ENCODE data around the gene MEX3D. TPM values are rescaled to one million over a fixed set of nuclear protein-coding genes. Genes with fewer than 3 reads are reported as not detected.

Gene MEX3D
- total RNA-seq, 4 donors from 2014 or later = 20.8 to 100 (median 27.8) TPM

DNA sequence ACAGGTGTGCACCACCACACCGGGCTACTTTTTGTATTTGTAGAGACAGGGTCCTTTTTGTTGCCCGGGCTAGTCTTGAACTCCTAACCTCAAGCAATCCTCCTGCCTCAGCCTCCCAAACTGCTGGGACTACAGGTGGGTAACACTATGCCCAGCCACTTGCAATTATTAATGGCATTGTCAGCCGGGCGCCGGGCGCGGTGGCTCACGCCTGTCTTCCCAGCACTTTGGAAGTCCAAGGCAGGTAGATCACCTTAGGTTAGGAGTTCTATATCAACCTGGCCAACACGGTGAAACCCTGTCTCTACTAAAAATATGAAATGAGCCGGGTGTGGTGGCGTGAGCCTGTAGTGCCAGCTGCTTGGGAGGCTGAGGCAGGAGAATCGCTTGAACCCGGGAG, 2.7 kb upstream of the MEX3D start:
- in situ Hi-C loops (cut with MboI; ENCODE audit: low pct_ligation_motif_present in 1 of 4, low pct_unique_long_range_greater_than_20kb in 1 of 4, low sequenced_read_pairs in 3 of 4) (no loop called here), intact Hi-C loops (cut with DNase I; ENCODE audit: low total_unique reads) (no loop called here)
- Histone ChIP-seq H3K4me1 (peaks cover 1 to 24% (median 17%) of the 10 kb centered on the region in 4 donors), H3K9me3 (no peaks in the 10 kb centered on the region), H3K27me3 (peaks cover 7% of the 10 kb centered on the region), H3K4me3 (no peak overlapping the region), H3K27ac (no peak overlapping the region), H3K36me3 (no peaks in the 10 kb centered on the region)
- 92 to 94% methylated on average over 3 to 13 of the region's 13 CpGs for WGBS, 2 donors (ENCODE audit: low coverage in 1 of 2)
- TF ChIP-seq POLR2AphosphoS5 (IDR thresholded peaks at IDR 0.05) (no peak), POLR2A (IDR thresholded peaks at IDR 0.05) (no peak), EP300 (IDR thresholded peaks at IDR 0.05; ENCODE audit: low read depth) (no peak)
- TF ChIP-seq, protein P1, sequence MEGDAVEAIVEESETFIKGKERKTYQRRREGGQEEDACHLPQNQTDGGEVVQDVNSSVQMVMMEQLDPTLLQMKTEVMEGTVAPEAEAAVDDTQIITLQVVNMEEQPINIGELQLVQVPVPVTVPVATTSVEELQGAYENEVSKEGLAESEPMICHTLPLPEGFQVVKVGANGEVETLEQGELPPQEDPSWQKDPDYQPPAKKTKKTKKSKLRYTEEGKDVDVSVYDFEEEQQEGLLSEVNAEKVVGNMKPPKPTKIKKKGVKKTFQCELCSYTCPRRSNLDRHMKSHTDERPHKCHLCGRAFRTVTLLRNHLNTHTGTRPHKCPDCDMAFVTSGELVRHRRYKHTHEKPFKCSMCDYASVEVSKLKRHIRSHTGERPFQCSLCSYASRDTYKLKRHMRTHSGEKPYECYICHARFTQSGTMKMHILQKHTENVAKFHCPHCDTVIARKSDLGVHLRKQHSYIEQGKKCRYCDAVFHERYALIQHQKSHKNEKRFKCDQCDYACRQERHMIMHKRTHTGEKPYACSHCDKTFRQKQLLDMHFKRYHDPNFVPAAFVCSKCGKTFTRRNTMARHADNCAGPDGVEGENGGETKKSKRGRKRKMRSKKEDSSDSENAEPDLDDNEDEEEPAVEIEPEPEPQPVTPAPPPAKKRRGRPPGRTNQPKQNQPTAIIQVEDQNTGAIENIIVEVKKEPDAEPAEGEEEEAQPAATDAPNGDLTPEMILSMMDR (IDR thresholded peaks at IDR 0.05) = no peak
- no peak for DNase-seq

GRCh38 chr19:1569997-1570396, 1.9 kb upstream of the MEX3D start:
- Histone ChIP-seq H3K36me3 (no peaks in the 10 kb centered on the region), H3K4me1 (peaks cover 3 to 25% (median 17%) of the 10 kb centered on the region in 4 donors), H3K4me3 (no peak overlapping the region), H3K27ac (no peak overlapping the region), H3K9me3 (no peaks in the 10 kb centered on the region), H3K27me3 (peaks cover 7% of the 10 kb centered on the region)
- DNase-seq = no peak
- in situ Hi-C loops (cut with MboI; ENCODE audit: low pct_ligation_motif_present in 1 of 4, low pct_unique_long_range_greater_than_20kb in 1 of 4, low sequenced_read_pairs in 3 of 4) (no loop called here), intact Hi-C loops (cut with DNase I; ENCODE audit: low total_unique reads) (loop anchor here (1.0 kb wide), 1 partner anchor 46 kb away; no protein-coding TSS in a partner anchor)
- TF ChIP-seq EP300 (IDR thresholded peaks at IDR 0.05; ENCODE audit: low read depth) (no peak), POLR2A (IDR thresholded peaks at IDR 0.05) (no peak), POLR2AphosphoS5 (IDR thresholded peaks at IDR 0.05) (no peak)
- TF ChIP-seq, protein P1 (IDR thresholded peaks at IDR 0.05) = no peak
- 38 to 76% methylated on average over 3 to 4 of the region's 4 CpGs for WGBS, 2 donors (ENCODE audit: low coverage in 1 of 2)

DNA sequence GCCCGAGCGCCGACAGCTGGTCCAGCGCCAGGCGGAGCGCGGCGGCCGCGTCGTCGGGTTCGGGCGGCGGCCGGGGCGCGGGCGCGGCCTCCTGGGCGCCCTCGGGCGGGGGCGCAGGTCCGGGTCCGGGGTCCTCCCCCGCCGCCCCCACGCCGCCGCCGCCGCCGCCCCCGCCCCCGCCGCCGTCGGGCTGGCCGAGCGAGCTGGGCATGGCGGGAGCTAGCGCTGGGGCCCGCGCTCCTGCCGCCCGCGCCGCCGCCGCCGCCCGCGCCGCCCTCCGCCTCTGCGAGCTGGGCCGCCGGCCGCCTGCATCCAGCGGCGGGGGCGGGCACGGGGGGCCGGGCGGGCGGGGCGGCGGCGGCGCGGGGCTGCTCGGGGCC, 287 bp downstream of the MEX3D start:
- intact Hi-C loops (cut with DNase I; ENCODE audit: low total_unique reads) = no loop called here
- no peak for DNase-seq
- Histone ChIP-seq H3K4me3 (peak overlapping the region in 3 of 4 donors; percentile 62 to 70 (median 64)), H3K4me1 (peaks cover 3 to 20% (median 16%) of the 10 kb centered on the region in 4 donors), H3K27me3 (peaks cover 7% of the 10 kb centered on the region), H3K36me3 (no peaks in the 10 kb centered on the region), H3K27ac (no peak overlapping the region), H3K9me3 (no peaks in the 10 kb centered on the region)
- no CpG with 5 or more reads among the region's 73 CpGs for WGBS, 2 donors (ENCODE audit: low coverage in 1 of 2)
- in situ Hi-C loops (cut with MboI; ENCODE audit: low pct_ligation_motif_present in 1 of 4, low pct_unique_long_range_greater_than_20kb in 1 of 4, low sequenced_read_pairs in 3 of 4) = no loop called here
- TF ChIP-seq, protein P1 (IDR thresholded peaks at IDR 0.05) = no peak
- TF ChIP-seq EP300 (IDR thresholded peaks at IDR 0.05; ENCODE audit: low read depth) (no peak), POLR2A (IDR thresholded peaks at IDR 0.05) (no peak), POLR2AphosphoS5 (IDR thresholded peaks at IDR 0.05) (no peak)

- Histone ChIP-seq H3K36me3 (no peaks in the 10 kb centered on the region), H3K27me3 (peaks cover 7% of the 10 kb centered on the region), H3K27ac (peak overlapping the region; percentile 82 to 90 (median 88)), H3K4me1 (peaks cover 3 to 20% (median 16%) of the 10 kb centered on the region in 4 donors), H3K9me3 (no peaks in the 10 kb centered on the region), H3K4me3 (peak overlapping the region; percentile 62 to 74 (median 67))
- TF ChIP-seq, protein P1 (IDR thresholded peaks at IDR 0.05) = no peak
- TF ChIP-seq EP300 (IDR thresholded peaks at IDR 0.05; ENCODE audit: low read depth) (no peak), POLR2A (IDR thresholded peaks at IDR 0.05) (no peak), POLR2AphosphoS5 (IDR thresholded peaks at IDR 0.05) (no peak)
- intact Hi-C loops (cut with DNase I; ENCODE audit: low total_unique reads) (no loop called here), in situ Hi-C loops (cut with MboI; ENCODE audit: low pct_ligation_motif_present in 1 of 4, low pct_unique_long_range_greater_than_20kb in 1 of 4, low sequenced_read_pairs in 3 of 4) (no loop called here)
- DNase-seq = peak; percentile 47
- 5% methylated on average over 20 of the region's 108 CpGs; no CpG with 5 or more reads in 1 of the 2 donors for WGBS, 2 donors (ENCODE audit: low coverage in 1 of 2)
Measured at GRCh38 chr19:1567116-1567847, 843 bp downstream of the MEX3D start.
